SK-N-SH (cell line): ENCODE measurements around the gene CASQ1. TPM values are rescaled to one million over a fixed set of nuclear protein-coding genes. Genes with fewer than 3 reads are reported as not detected.

Source experiments
- CTCF ChIA-PET: fragments of 300-600, 350-600 bp; formaldehyde crosslinking; extraction: SDS; loops from one replicate; lab custom pipeline; 2021; lab: Yijun Ruan, JAX
- POLR2A ChIA-PET: fragments of 350-600 bp; sonication (Branson Sonifier 250); formaldehyde crosslinking; extraction: SDS; loops from one replicate; lab custom pipeline; 2020; ENCODE audit warnings: antibody characterized with exemption, inconsistent platforms; lab: Yijun Ruan, JAX
- DNase-seq: peaks from one replicate; pipeline ENCODE4 v3.0.0; 2012
- H2AFZ ChIP-seq: fragments of 200-600 bp; sonication (generic); 2 replicates; pipeline ENCODE4 v1.8.1; 2016; ENCODE audit warnings: antibody characterized with exemption, mild to moderate bottlenecking, low read depth
- H3F3A ChIP-seq: fragments of 200-600 bp; sonication (generic); replicated peaks from 2 replicates; pipeline ENCODE3; 2016; ENCODE audit warnings: antibody characterized with exemption, mild to moderate bottlenecking; ENCODE audit not compliant: insufficient read depth
- H3K27ac ChIP-seq, 2 experiments: fragments of 200-500 bp in 1 of 2; fragments of 200-600 bp in 1 of 2; sonication (Bioruptor generic) in 1 of 2; sonication (generic), shearing (Covaris generic) in 1 of 2; 2 replicates each; pipeline versions ENCODE4 v1.5.1 to v1.6.1; 2014 to 2016; ENCODE audit warnings: low read depth in 2 of 2, inconsistent platforms in 1 of 2, low read length in 1 of 2, mild to moderate bottlenecking in 1 of 2, mixed read lengths in 1 of 2
- H3K27me3 ChIP-seq: fragments of 200-600 bp; sonication (generic), shearing (Covaris generic); 2 replicates; pipeline ENCODE4 v1.6.1; 2016; ENCODE audit warnings: mixed run types; ENCODE audit not compliant: insufficient read depth
- H3K36me3 ChIP-seq, 2 experiments: fragments of 200-500 bp in 1 of 2; fragments of 200-600 bp in 1 of 2; sonication (Bioruptor generic) in 1 of 2; sonication (generic) in 1 of 2; replicated peaks in 1 of 2; 2 replicates each; pipeline versions ENCODE3 to v1.5.1; 2014 to 2016; ENCODE audit warnings: low read length in 1 of 2, mild to moderate bottlenecking in 1 of 2; ENCODE audit not compliant: insufficient read depth in 2 of 2, control insufficient read depth in 1 of 2
- H3K4me1 ChIP-seq, 2 experiments: fragments of 200-500 bp in 1 of 2; fragments of 200-600 bp in 1 of 2; sonication (Bioruptor generic) in 1 of 2; sonication (generic), shearing (Covaris generic) in 1 of 2; 2 replicates each; pipeline versions ENCODE4 v1.5.1 to v1.6.1; 2014 to 2016; ENCODE audit warnings: low read depth in 1 of 2, low read length in 1 of 2, mixed run types in 1 of 2; ENCODE audit not compliant: insufficient read depth in 2 of 2, control insufficient read depth in 1 of 2
- H3K4me2 ChIP-seq: fragments of 200-600 bp; sonication (generic), shearing (Covaris generic); 2 replicates; pipeline ENCODE4 v1.6.1; 2017; ENCODE audit warnings: mixed run types
- H3K4me3 ChIP-seq, 2 experiments: fragments of 200-500 bp in 1 of 2; fragments of 200-600 bp in 1 of 2; sonication (Bioruptor generic) in 1 of 2; sonication (generic), shearing (Covaris generic) in 1 of 2; 2 replicates each; pipeline versions ENCODE4 v1.5.1 to v1.8.1; 2014 to 2016; ENCODE audit warnings: low read depth in 2 of 2, inconsistent platforms in 1 of 2, low read length in 1 of 2, mild to moderate bottlenecking in 1 of 2, mixed read lengths in 1 of 2, moderate library complexity in 1 of 2
- H3K79me2 ChIP-seq: fragments of 200-600 bp; sonication (generic); 2 replicates; pipeline ENCODE4 v1.8.1; 2017; ENCODE audit warnings: mild to moderate bottlenecking; ENCODE audit not compliant: insufficient read depth
- H3K9ac ChIP-seq: fragments of 200-600 bp; sonication (generic); 2 replicates; pipeline ENCODE4 v1.6.1; 2017; ENCODE audit warnings: mixed run types
- H3K9me2 ChIP-seq: fragments of 200-600 bp; sonication (generic); 2 replicates; pipeline ENCODE4 v1.6.1; 2017; ENCODE audit warnings: mixed run types
- H3K9me3 ChIP-seq: fragments of 200-600 bp; sonication (generic); 2 replicates; pipeline ENCODE4 v1.6.1; 2017; ENCODE audit warnings: mixed run types, mild to moderate bottlenecking, moderate library complexity
- H4K20me1 ChIP-seq: fragments of 200-600 bp; sonication (generic); 2 replicates; pipeline ENCODE4 v1.6.1; 2017; ENCODE audit warnings: mild to moderate bottlenecking, mixed run types; ENCODE audit not compliant: insufficient read depth
- CHD2 ChIP-seq: fragments of 150-350 bp; IDR thresholded peaks from 2 replicates; pipeline ENCODE4 v1.6.1; 2018; ENCODE audit warnings: low read length; ENCODE audit not compliant: partially characterized antibody
- EP300 ChIP-seq, 2 experiments: IDR thresholded peaks; 2 replicates each; pipeline versions ENCODE4 v1.4.0 to v1.6.1; 2012; ENCODE audit warnings: borderline replicate concordance in 1 of 2, low read depth in 1 of 2, low read length in 1 of 2
- EZH2phosphoT487 ChIP-seq: fragments of 200-600 bp; sonication (generic); IDR thresholded peaks from 2 replicates; pipeline ENCODE4 v1.6.1; 2017; ENCODE audit warnings: low read depth, mixed run types, mild to moderate bottlenecking, antibody characterized with exemption, moderate library complexity, borderline replicate concordance
- FOXM1 ChIP-seq: IDR thresholded peaks from 2 replicates; pipeline ENCODE4 v1.4.0; 2012; ENCODE audit warnings: low read depth, mild to moderate bottlenecking
- NFIC ChIP-seq: IDR thresholded peaks from 2 replicates; pipeline ENCODE4 v1.4.0; 2012; ENCODE audit warnings: borderline replicate concordance
- RCOR1 ChIP-seq: fragments of 150-350 bp; IDR thresholded peaks from 2 replicates; pipeline ENCODE4 v1.6.1; 2017; ENCODE audit warnings: antibody characterized with exemption, low read length
- TEAD4 ChIP-seq: IDR thresholded peaks from 2 replicates; pipeline ENCODE4 v1.4.0; 2012; ENCODE audit warnings: mild to moderate bottlenecking, borderline replicate concordance; ENCODE audit not compliant: insufficient read depth
- WGBS: methylation state at CpG from one replicate; pipeline ENCODE4 v1.1.6; 2017; ENCODE audit warnings: low lambda C conversion rate; 5-methylcytosine and 5-hydroxymethylcytosine counted together
- polyA plus RNA-seq, 3 experiments: library from polyadenylated mRNA; depleted of rRNA; stranded (reverse); fragments of >200 nt; gene quantifications; 2 replicates each; pipeline ENCODE4 v1.2.3, GENCODE V29; 2012
- TF ChIP-seq, protein P1 (sequence below): fragments of 200-600 bp; sonication (generic); IDR thresholded peaks from 2 replicates; pipeline ENCODE4 v1.6.1; 2017; ENCODE audit warnings: antibody characterized with exemption, mild to moderate bottlenecking, moderate library complexity
- TF ChIP-seq, protein P2 (sequence below): IDR thresholded peaks from 2 replicates; pipeline ENCODE4 v1.4.0; 2012; ENCODE audit warnings: low read depth, borderline replicate concordance

The CASQ1 gene
- 0.08 and 0.18 TPM in 2 replicates for polyA plus RNA-seq (2012; rRNA removed)
- polyA plus RNA-seq (2012; cell fraction: cytosol; rRNA removed), result 0.06 and 0.10 TPM in 2 replicates
- polyA plus RNA-seq (2012; cell fraction: nucleus; rRNA removed), result 0.10 and 0.11 TPM in 2 replicates

- no peak for DNase-seq
- POLR2A ChIA-PET, result interaction anchor here (0.9 kb wide), 1 partner anchor 30 kb away, joined by 3 read pairs; no protein-coding TSS in a partner anchor
- no peaks in the 10 kb centered on the region for H3K79me2 ChIP-seq
- no peaks in the 10 kb centered on the region for H3F3A ChIP-seq
- H3K4me1 ChIP-seq, result peaks cover 3 to 5% of the 10 kb centered on the region in 2 experiments; a peak in 2 of 4 replicates
- H3K4me2 ChIP-seq, result no peak within 1 kb of the TSS
- no peaks in the 10 kb centered on the region for H3K9me3 ChIP-seq
- WGBS, result 68% methylated on average over 15 of the region's 15 CpGs
- H3K27ac ChIP-seq, result no peak within 1 kb of the TSS
- CTCF ChIA-PET, result interaction anchor here (0.9 to 7.5 kb wide), 8 partner anchors 18 to 104 kb away, joined by 4 to 293 read pairs (median 36); no protein-coding TSS in a partner anchor
- H3K27me3 ChIP-seq, result no peaks in the 10 kb centered on the region
- no peaks in the 10 kb centered on the region for H4K20me1 ChIP-seq
- H2AFZ ChIP-seq, result peak within 1 kb of the TSS; percentile 48
- no peaks in the 10 kb centered on the region for H3K36me3 ChIP-seq
- H3K9ac ChIP-seq, result no peak within 1 kb of the TSS
- no peak within 1 kb of the TSS for H3K4me3 ChIP-seq
- H3K9me2 ChIP-seq, result no peaks in the 10 kb centered on the region
- TF ChIP-seq CHD2 (no peak), NFIC (peak; percentile 46; the same call in 1 of the 2 replicates), RCOR1 (no peak), TEAD4 (no peak), EZH2phosphoT487 (no peak)
- TF ChIP-seq, protein P1, sequence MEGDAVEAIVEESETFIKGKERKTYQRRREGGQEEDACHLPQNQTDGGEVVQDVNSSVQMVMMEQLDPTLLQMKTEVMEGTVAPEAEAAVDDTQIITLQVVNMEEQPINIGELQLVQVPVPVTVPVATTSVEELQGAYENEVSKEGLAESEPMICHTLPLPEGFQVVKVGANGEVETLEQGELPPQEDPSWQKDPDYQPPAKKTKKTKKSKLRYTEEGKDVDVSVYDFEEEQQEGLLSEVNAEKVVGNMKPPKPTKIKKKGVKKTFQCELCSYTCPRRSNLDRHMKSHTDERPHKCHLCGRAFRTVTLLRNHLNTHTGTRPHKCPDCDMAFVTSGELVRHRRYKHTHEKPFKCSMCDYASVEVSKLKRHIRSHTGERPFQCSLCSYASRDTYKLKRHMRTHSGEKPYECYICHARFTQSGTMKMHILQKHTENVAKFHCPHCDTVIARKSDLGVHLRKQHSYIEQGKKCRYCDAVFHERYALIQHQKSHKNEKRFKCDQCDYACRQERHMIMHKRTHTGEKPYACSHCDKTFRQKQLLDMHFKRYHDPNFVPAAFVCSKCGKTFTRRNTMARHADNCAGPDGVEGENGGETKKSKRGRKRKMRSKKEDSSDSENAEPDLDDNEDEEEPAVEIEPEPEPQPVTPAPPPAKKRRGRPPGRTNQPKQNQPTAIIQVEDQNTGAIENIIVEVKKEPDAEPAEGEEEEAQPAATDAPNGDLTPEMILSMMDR, result no peak
- TF ChIP-seq, protein P2, sequence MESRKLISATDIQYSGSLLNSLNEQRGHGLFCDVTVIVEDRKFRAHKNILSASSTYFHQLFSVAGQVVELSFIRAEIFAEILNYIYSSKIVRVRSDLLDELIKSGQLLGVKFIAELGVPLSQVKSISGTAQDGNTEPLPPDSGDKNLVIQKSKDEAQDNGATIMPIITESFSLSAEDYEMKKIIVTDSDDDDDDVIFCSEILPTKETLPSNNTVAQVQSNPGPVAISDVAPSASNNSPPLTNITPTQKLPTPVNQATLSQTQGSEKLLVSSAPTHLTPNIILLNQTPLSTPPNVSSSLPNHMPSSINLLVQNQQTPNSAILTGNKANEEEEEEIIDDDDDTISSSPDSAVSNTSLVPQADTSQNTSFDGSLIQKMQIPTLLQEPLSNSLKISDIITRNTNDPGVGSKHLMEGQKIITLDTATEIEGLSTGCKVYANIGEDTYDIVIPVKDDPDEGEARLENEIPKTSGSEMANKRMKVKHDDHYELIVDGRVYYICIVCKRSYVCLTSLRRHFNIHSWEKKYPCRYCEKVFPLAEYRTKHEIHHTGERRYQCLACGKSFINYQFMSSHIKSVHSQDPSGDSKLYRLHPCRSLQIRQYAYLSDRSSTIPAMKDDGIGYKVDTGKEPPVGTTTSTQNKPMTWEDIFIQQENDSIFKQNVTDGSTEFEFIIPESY, result no peak
Measured at GRCh38 chr1:160189649-160190625, at the start of gene CASQ1. CASQ1 (plus strand) TSS chr1:160190575; CDS start chr1:160190752, 177 bp downstream.

DNA sequence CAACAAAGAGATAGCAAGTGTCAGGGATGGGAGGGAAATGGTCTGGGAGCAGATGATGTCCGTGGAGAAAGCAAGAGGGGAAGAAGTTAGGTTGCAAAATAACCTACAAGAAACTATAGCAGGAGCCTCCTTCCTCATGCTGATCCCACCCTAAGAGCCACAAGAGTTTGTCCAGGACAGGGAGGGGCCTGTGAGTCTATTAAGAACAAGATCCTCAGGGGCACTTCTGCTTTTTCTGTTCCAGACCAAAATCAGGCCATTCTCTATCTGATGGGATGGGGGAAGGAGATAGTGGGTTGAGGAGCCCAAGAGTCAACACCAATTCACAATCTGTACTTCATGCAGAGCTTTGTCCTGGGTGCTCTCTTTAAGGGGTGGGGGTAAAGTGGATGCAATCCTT is 46.7 kb upstream of the CASQ1 start:
- CTCF ChIA-PET, result interaction anchor here (1.8 kb wide), 1 partner anchor 76 kb away, joined by 4 read pairs; no protein-coding TSS in a partner anchor

More for the DNA sequence above, 46.7 kb upstream of the CASQ1 start:
- no peak overlapping the region for H2AFZ ChIP-seq
- TF ChIP-seq EP300 (IDR thresholded peaks at IDR 0.05; ENCODE audit: borderline replicate concordance in 1 of 2, low read depth in 1 of 2, low read length in 1 of 2), result no peak
- TF ChIP-seq FOXM1, result no peak
- H3K9ac ChIP-seq, result no peak overlapping the region
- peaks cover 26% of the 10 kb centered on the region; the same call in 1 of the 2 replicates for H3K27me3 ChIP-seq
- H3K79me2 ChIP-seq, result no peaks in the 10 kb centered on the region
- WGBS, result 0% methylated on average over 1 of the region's 1 CpG
- no peaks in the 10 kb centered on the region for H3K9me3 ChIP-seq
- H3K4me2 ChIP-seq, result no peak overlapping the region
- H4K20me1 ChIP-seq, result no peaks in the 10 kb centered on the region
- no peaks in the 10 kb centered on the region for H3K36me3 ChIP-seq
- no peak overlapping the region for H3K4me3 ChIP-seq
- H3K9me2 ChIP-seq, result no peaks in the 10 kb centered on the region
- H3K4me1 ChIP-seq, result 0 out of 4 replicates have a peak, but pooled peaks cover 0 to 4% of the 10 kb centered on the region in 2 experiments
- no peak for DNase-seq
- no peaks in the 10 kb centered on the region for H3F3A ChIP-seq
- no peak overlapping the region for H3K27ac ChIP-seq
- POLR2A ChIA-PET, result no interaction called here
